Colonic mucosa (tissue), 4 donors: ENCODE data around the gene BRI3BP. TPM values are rescaled to one million over a fixed set of nuclear protein-coding genes. Genes with fewer than 3 reads are reported as not detected.

Source experiments
- DNase-seq: peaks from one replicate; pipeline ENCODE4 v3.0.0-alpha.2; 2020
- H3K27ac ChIP-seq: fragments of 200-600 bp; one replicate; pipeline ENCODE4 v1.8.0; 2021
- H3K27me3 ChIP-seq: fragments of 200-600 bp; one replicate; pipeline ENCODE4 v1.8.0; 2021
- H3K36me3 ChIP-seq: fragments of 200-600 bp; one replicate; pipeline ENCODE4 v1.8.0; 2021
- H3K4me1 ChIP-seq: fragments of 200-600 bp; one replicate; pipeline ENCODE4 v1.8.0; 2021; ENCODE audit warnings: mild to moderate bottlenecking
- H3K4me3 ChIP-seq: fragments of 200-600 bp; one replicate; pipeline ENCODE4 v1.8.0; 2021
- H3K9ac ChIP-seq, 2 donors: one replicate each; pipeline ENCODE4 v1.7.0; 2013; ENCODE audit warnings: control low read depth in 2 of 2, low read depth in 2 of 2, low read length in 2 of 2
- H3K9me3 ChIP-seq: fragments of 200-600 bp; one replicate; pipeline ENCODE4 v1.8.0; 2021
- intact Hi-C: fragments of 100-400 bp; cut with DNase I; formaldehyde crosslinking; loops from one replicate; pipeline ENCODE4 v1.14.1; 2022
- total RNA-seq, 2 donors: library from RNA; stranded (reverse); fragmentation: NEBNext Ultra II Directional in 1 of 2; extraction: Animal tissue kit (Norgen Biotek cat#: 25700) in 1 of 2; gene quantifications; one replicate each; pipeline ENCODE4 v1.2.1, GENCODE V29; 2021
- TF ChIP-seq, protein P1 (sequence below): fragments of 200-600 bp; IDR thresholded peaks from one replicate; pipeline ENCODE4 v1.8.0; 2022; ENCODE audit warnings: antibody characterized with exemption, mild to moderate bottlenecking
- donor health status: healthy.
- donor health status: DM: no; HTN: no; CAD: no.
- donor health status: DM: no; HTN: no; CAD: no.

The BRI3BP gene
- total RNA-seq, 2 donors from 2014 or later, result 50.3 to 81.5 TPM

DNA sequence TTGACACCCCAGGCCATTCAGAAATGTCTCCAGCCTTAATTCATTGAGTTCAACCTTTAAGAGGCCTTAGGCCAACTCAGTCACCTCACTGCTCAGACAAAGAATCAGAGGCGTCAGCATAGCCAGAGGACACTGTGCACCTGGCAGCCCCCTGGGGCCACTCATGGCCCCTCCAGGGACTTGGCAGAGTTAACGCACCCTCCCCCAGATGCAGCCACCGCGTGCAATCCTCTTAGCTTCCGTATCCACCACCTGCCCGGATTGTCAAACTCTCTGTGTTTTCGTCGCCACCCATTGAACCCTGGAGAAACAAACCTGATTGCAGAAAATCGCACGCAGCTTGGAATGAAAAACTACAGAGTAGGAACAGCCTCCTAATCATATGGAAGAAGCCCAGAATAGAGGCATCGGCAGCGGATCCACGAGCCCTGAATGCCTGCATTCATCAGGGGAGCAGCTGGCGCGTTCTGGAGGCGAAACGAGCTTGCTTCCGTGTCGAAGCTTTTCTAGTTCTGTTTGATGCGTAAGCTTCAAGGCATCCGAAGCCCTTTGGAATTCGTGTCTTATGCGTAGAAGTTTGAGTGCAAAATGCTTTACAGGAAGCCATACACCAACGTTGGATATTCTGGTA is 22.4 kb downstream of the BRI3BP start:
- no peak overlapping the region for H3K27ac ChIP-seq

DNA sequence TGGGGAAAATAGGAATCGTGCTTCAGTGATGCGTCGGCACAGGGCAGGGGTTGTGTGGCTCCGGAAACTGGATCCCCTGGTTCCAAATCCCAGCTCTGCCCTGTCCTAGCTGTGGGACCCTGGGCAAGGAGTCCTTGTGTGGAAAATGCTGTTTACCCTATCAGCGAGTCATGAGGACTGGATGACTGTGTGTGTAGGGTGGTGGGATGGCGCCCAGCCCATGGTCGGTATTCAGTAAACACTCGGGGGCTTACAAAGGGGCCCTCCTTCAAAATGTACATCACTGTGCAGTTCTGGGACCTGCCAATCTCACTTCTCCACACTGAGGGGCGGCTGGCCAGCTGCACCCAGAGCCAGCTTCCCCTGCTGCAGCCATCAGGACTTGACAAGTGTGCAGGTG is 24.4 kb downstream of the BRI3BP start:
- Histone ChIP-seq H3K9me3 (no peaks in the 10 kb centered on the region), H3K27me3 (no peaks in the 10 kb centered on the region), H3K4me3 (no peak overlapping the region), H3K36me3 (no peaks in the 10 kb centered on the region), H3K27ac (no peak overlapping the region), H3K9ac (no peak overlapping the region), H3K4me1 (no peaks in the 10 kb centered on the region)
- no peak for DNase-seq
- intact Hi-C loops, result no loop called here
- TF ChIP-seq, protein P1, sequence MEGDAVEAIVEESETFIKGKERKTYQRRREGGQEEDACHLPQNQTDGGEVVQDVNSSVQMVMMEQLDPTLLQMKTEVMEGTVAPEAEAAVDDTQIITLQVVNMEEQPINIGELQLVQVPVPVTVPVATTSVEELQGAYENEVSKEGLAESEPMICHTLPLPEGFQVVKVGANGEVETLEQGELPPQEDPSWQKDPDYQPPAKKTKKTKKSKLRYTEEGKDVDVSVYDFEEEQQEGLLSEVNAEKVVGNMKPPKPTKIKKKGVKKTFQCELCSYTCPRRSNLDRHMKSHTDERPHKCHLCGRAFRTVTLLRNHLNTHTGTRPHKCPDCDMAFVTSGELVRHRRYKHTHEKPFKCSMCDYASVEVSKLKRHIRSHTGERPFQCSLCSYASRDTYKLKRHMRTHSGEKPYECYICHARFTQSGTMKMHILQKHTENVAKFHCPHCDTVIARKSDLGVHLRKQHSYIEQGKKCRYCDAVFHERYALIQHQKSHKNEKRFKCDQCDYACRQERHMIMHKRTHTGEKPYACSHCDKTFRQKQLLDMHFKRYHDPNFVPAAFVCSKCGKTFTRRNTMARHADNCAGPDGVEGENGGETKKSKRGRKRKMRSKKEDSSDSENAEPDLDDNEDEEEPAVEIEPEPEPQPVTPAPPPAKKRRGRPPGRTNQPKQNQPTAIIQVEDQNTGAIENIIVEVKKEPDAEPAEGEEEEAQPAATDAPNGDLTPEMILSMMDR, result no peak

More for the DNA sequence above, 22.4 kb downstream of the BRI3BP start:
- Histone ChIP-seq H3K9ac (no peak overlapping the region), H3K4me3 (no peak overlapping the region), H3K4me1 (no peaks in the 10 kb centered on the region), H3K27me3 (no peaks in the 10 kb centered on the region), H3K9me3 (no peaks in the 10 kb centered on the region), H3K36me3 (no peaks in the 10 kb centered on the region)
- TF ChIP-seq, protein P1, result no peak
- no peak for DNase-seq
- intact Hi-C loops, result no loop called here

DNA sequence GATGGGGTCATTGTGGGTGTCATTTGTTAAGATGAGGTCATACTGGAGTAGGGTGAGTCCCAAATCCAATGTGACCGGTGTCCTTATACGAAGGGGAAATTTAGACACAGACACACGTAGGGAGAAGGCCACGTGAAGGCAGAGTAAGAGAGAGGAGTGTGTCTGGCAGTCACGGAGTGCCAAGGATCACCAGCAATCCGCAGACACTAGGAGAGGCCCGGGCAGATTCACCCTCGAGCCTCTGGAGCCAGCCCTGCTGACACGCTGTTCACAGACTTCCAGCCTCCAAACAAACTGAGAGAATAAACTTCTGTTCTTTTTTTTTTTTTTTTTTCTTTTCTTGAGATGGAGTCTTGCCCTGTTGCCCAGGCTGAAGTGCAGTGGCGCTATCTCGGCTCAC is 24.9 kb downstream of the BRI3BP start:
- H3K27me3 ChIP-seq, result no peaks in the 10 kb centered on the region
- no peak for DNase-seq
- no peaks in the 10 kb centered on the region for H3K9me3 ChIP-seq
- H3K4me1 ChIP-seq, result no peaks in the 10 kb centered on the region
- TF ChIP-seq, protein P1, result no peak
- no peaks in the 10 kb centered on the region for H3K36me3 ChIP-seq
- H3K4me3 ChIP-seq, result no peak overlapping the region
- intact Hi-C loops, result no loop called here
- H3K27ac ChIP-seq, result no peak overlapping the region
- no peak overlapping the region for H3K9ac ChIP-seq

DNA sequence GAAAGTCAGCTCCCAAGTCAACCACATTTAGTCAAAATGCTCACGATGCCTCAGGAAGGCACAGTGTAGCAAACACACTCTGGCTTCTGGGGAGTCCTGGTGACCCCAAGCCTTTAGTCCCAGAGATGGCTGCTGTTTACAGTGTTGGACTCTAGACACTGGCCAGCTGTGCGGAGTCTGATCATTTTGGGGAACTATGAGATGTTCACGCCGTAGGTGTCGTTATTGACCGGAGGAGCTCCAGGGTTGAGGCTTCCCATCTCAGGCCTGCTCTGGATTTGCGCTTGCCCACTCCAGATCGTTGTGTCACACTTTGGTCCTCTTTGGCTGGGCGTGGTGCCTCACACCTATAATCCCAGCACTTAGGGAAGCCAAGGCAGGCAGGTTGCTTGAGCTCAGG is 27.7 kb downstream of the BRI3BP start:
- no peak for DNase-seq
- intact Hi-C loops, result no loop called here
- Histone ChIP-seq H3K9ac (no peak overlapping the region), H3K4me1 (no peaks in the 10 kb centered on the region), H3K27ac (no peak overlapping the region), H3K36me3 (no peaks in the 10 kb centered on the region), H3K4me3 (no peak overlapping the region), H3K27me3 (no peaks in the 10 kb centered on the region), H3K9me3 (no peaks in the 10 kb centered on the region)
- TF ChIP-seq, protein P1, result no peak

DNA sequence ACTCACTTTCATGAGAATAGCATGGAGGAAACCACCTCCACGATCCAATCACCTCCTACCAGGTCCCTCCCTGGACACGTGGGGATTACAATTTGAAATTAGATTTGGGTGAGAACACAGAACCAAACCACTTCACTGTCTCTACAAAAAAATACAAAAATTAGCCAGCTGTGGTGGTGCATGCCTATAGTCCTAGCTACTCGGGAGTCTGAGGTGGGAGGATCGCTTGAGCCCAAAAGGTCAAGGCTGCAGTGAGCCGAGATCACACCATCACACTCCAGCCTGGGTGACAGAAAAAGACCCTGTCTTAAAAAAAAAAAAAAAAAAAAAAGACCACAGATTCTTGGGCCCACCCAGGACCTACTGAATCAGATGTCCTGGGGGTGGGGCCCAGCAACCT is 28.3 kb downstream of the BRI3BP start:
- TF ChIP-seq, protein P1, result no peak
- no peak overlapping the region for H3K9ac ChIP-seq
- intact Hi-C loops, result no loop called here
- no peak overlapping the region for H3K27ac ChIP-seq
- H3K4me3 ChIP-seq, result no peak overlapping the region
- H3K27me3 ChIP-seq, result no peaks in the 10 kb centered on the region
- H3K9me3 ChIP-seq, result no peaks in the 10 kb centered on the region
- DNase-seq, result no peak
- H3K36me3 ChIP-seq, result no peaks in the 10 kb centered on the region
- H3K4me1 ChIP-seq, result no peaks in the 10 kb centered on the region
